H9 (cell line): ENCODE results near the gene CDH6. TPM values are rescaled to one million over a fixed set of nuclear protein-coding genes. Genes with fewer than 3 reads are reported as not detected.

Experiments used
- DNase-seq: peaks from one replicate; pipeline ENCODE4 v3.0.0-alpha.2; 2017
- H2AFZ ChIP-seq: one replicate; pipeline ENCODE4 v1.6.1; 2013; ENCODE audit warnings: mild to moderate bottlenecking, low read length, control low read depth, moderate library complexity
- H2AK5ac ChIP-seq: 2 replicates; pipeline ENCODE4 v1.6.1; 2013; ENCODE audit warnings: low read length, control low read depth, mixed read lengths; ENCODE audit not compliant: insufficient read length
- H2BK120ac ChIP-seq: one replicate; pipeline ENCODE4 v1.6.1; 2013; ENCODE audit warnings: low read depth, mild to moderate bottlenecking, low read length, control low read depth, inconsistent platforms; ENCODE audit not compliant: poor library complexity, severe bottlenecking
- H2BK12ac ChIP-seq: 2 replicates; pipeline ENCODE4 v1.6.1; 2013; ENCODE audit warnings: low read length, control low read depth, mixed read lengths, low read depth; ENCODE audit not compliant: insufficient read length
- H2BK15ac ChIP-seq: 2 replicates; pipeline ENCODE4 v1.6.1; 2013; ENCODE audit warnings: low read depth, low read length, control low read depth
- H2BK20ac ChIP-seq: one replicate; pipeline ENCODE4 v1.6.1; 2013; ENCODE audit warnings: low read depth, mild to moderate bottlenecking, low read length, control low read depth, inconsistent platforms; ENCODE audit not compliant: poor library complexity, severe bottlenecking
- H2BK5ac ChIP-seq: 2 replicates; pipeline ENCODE4 v1.6.1; 2013; ENCODE audit warnings: low read length, control low read depth, mixed read lengths; ENCODE audit not compliant: insufficient read length
- H3K14ac ChIP-seq: 2 replicates; pipeline ENCODE4 v1.6.1; 2013; ENCODE audit warnings: low read length, control low read depth; ENCODE audit not compliant: insufficient read depth
- H3K18ac ChIP-seq: 2 replicates; pipeline ENCODE4 v1.6.1; 2013; ENCODE audit warnings: low read depth, mild to moderate bottlenecking, mixed read lengths, low read length, control low read depth; ENCODE audit not compliant: insufficient read length
- H3K23ac ChIP-seq: 2 replicates; pipeline ENCODE4 v1.6.1; 2013; ENCODE audit warnings: low read length, control low read depth, mixed read lengths, low read depth; ENCODE audit not compliant: insufficient read length
- H3K23me2 ChIP-seq: 2 replicates; pipeline ENCODE4 v1.6.1; 2013; ENCODE audit warnings: low read depth, mild to moderate bottlenecking, mixed read lengths, low read length, control low read depth; ENCODE audit not compliant: insufficient read length, poor library complexity, severe bottlenecking
- H3K27ac ChIP-seq: 2 replicates; pipeline ENCODE4 v1.5.1; 2013; ENCODE audit warnings: low read length, control low read depth, mixed read lengths, low read depth; ENCODE audit not compliant: insufficient read length
- H3K27me3 ChIP-seq: 2 replicates; pipeline ENCODE4 v1.6.1; 2013; ENCODE audit warnings: low read length, control low read depth, inconsistent platforms; ENCODE audit not compliant: insufficient read depth
- H3K4ac ChIP-seq: 2 replicates; pipeline ENCODE4 v1.6.1; 2013; ENCODE audit warnings: low read depth, mild to moderate bottlenecking, control low read depth, inconsistent platforms, low read length, moderate library complexity
- H3K4me1 ChIP-seq: 2 replicates; pipeline ENCODE4 v1.6.1; 2013; ENCODE audit warnings: low read length, control low read depth, inconsistent platforms; ENCODE audit not compliant: insufficient read depth
- H3K4me2 ChIP-seq: 2 replicates; pipeline ENCODE4 v1.6.1; 2013; ENCODE audit warnings: low read length, control low read depth, mixed read lengths; ENCODE audit not compliant: insufficient read length, insufficient read depth
- H3K56ac ChIP-seq: 2 replicates; pipeline ENCODE4 v1.6.1; 2013; ENCODE audit warnings: low read depth, mild to moderate bottlenecking, mixed read lengths, low read length, control low read depth; ENCODE audit not compliant: insufficient read length
- H3K79me1 ChIP-seq: 2 replicates; pipeline ENCODE4 v1.6.1; 2013; ENCODE audit warnings: low read depth, mild to moderate bottlenecking, moderate library complexity, low read length, control low read depth, inconsistent platforms; ENCODE audit not compliant: insufficient read depth, poor library complexity, severe bottlenecking
- H3K79me2 ChIP-seq: 2 replicates; pipeline ENCODE4 v1.6.1; 2013; ENCODE audit warnings: low read length, control low read depth, inconsistent platforms; ENCODE audit not compliant: insufficient read depth
- H3K9ac ChIP-seq: 2 replicates; pipeline ENCODE4 v1.6.1; 2013; ENCODE audit warnings: low read length, control low read depth, mixed read lengths; ENCODE audit not compliant: insufficient read length; ENCODE audit errors: extremely low read depth
- H3K9me3 ChIP-seq: one replicate; pipeline ENCODE4 v1.6.1; 2013; ENCODE audit warnings: low read depth, low read length, inconsistent platforms; ENCODE audit not compliant: control insufficient read depth
- H3T11ph ChIP-seq: one replicate; pipeline ENCODE4 v1.6.1; 2013; ENCODE audit warnings: mild to moderate bottlenecking, low read length, control low read depth, inconsistent platforms
- H4K20me1 ChIP-seq: one replicate; pipeline ENCODE4 v1.6.1; 2013; ENCODE audit not compliant: control insufficient read depth, insufficient read length, insufficient read depth
- H4K5ac ChIP-seq: 2 replicates; pipeline ENCODE4 v1.6.1; 2013; ENCODE audit warnings: low read depth, mild to moderate bottlenecking, mixed read lengths, low read length, control low read depth; ENCODE audit not compliant: insufficient read length
- H4K8ac ChIP-seq: replicated peaks from 2 replicates; pipeline ENCODE4 v1.6.1; 2013; ENCODE audit warnings: low read length, control low read depth, mixed read lengths, low read depth; ENCODE audit not compliant: insufficient read length
- H4K91ac ChIP-seq: 2 replicates; pipeline ENCODE4 v1.6.1; 2013; ENCODE audit warnings: low read depth, mild to moderate bottlenecking, moderate library complexity, mixed read lengths, low read length, control low read depth; ENCODE audit not compliant: insufficient read length
- H3K27ac Mint-ChIP-seq, 3 experiments: 2 replicates in 2 of 3; 3 replicates in 1 of 3; pipeline ENCODE4 v1.8.0; 2020 to 2021; ENCODE audit warnings: mixed read lengths in 3 of 3, mild to moderate bottlenecking in 1 of 3, moderate library complexity in 1 of 3
- H3K27me3 Mint-ChIP-seq: 2 replicates; pipeline ENCODE4 v1.8.0; 2021; ENCODE audit warnings: low read depth, mild to moderate bottlenecking, moderate library complexity, mixed read lengths
- H3K36me3 Mint-ChIP-seq, 3 experiments: 2 replicates in 2 of 3; 3 replicates in 1 of 3; pipeline ENCODE4 v1.8.0; 2020 to 2021; ENCODE audit warnings: low read depth in 3 of 3, mixed read lengths in 3 of 3; ENCODE audit not compliant: insufficient read depth in 1 of 3
- H3K4me1 Mint-ChIP-seq, 2 experiments: 2 replicates each; pipeline ENCODE4 v1.8.0; 2020; ENCODE audit warnings: mixed read lengths in 2 of 2
- H3K4me3 Mint-ChIP-seq, 2 experiments: 2 replicates in 1 of 2; 3 replicates in 1 of 2; pipeline ENCODE4 v1.8.0; 2020 to 2021; ENCODE audit warnings: mild to moderate bottlenecking in 2 of 2, mixed read lengths in 2 of 2, moderate library complexity in 1 of 2
- H3K9me3 Mint-ChIP-seq, 2 experiments: 2 replicates in 1 of 2; 3 replicates in 1 of 2; pipeline ENCODE4 v1.8.0; 2020; ENCODE audit warnings: mild to moderate bottlenecking in 2 of 2, mixed read lengths in 2 of 2, moderate library complexity in 1 of 2
- CTCF ChIP-seq: fragments of 200-600 bp; sonication (generic); conservative IDR thresholded peaks from 3 replicates; pipeline ENCODE4 v1.8.0; 2021; ENCODE audit warnings: antibody characterized with exemption, mild to moderate bottlenecking
- WGBS: extraction: QIAGEN DNeasy Blood & Tissue Kit; methylation state at CpG from one replicate; pipeline ENCODE4 v1.1.7; 2013; ENCODE audit warnings: missing lambda C conversion rate, low lambda C conversion rate, mixed read lengths; ENCODE audit not compliant: insufficient read length; ENCODE audit errors: extremely low coverage; 5-methylcytosine and 5-hydroxymethylcytosine counted together
- total RNA-seq: library from RNA; stranded (reverse); gene quantifications from 2 replicates; pipeline ENCODE4 v1.2.1, GENCODE V29; 2021

The CDH6 gene
- total RNA-seq, 1 experiment from 2014 or later, result 11.7 TPM

DNA sequence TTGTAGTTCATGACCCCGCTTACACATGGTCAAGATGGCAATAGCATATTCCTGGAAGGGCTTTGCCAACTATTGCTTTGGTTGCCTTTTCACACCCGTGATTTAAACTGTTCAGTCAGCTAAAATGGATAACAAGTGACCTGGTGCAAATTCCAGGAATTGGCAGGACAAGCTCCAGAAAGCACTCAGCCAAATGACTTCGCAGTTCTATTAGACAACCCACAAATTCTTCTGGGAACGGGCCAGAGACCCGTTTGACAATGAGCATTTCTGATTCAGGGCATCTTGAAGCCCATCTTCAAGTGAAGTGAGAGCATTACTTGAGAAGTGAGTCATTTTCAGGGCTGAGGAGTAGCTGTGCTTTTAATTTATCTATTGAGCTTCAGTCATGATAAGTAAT lies 173.5 kb downstream of the CDH6 start:
- H3T11ph ChIP-seq, result no peak overlapping the region
- no peak overlapping the region for H3K56ac ChIP-seq
- no peaks in the 10 kb centered on the region for H3K79me1 ChIP-seq
- H2AFZ ChIP-seq, result no peak overlapping the region
- H2AK5ac ChIP-seq, result no peak overlapping the region
- Mint-ChIP-seq H3K4me1 (peaks cover 10 to 15% of the 10 kb centered on the region in 2 experiments), H3K36me3 (peaks cover 1 to 8% (median 4%) of the 10 kb centered on the region in 3 experiments), H3K9me3 (peaks cover 0 to 7% of the 10 kb centered on the region in 2 experiments; a peak in 4 of 5 replicates), H3K27me3 (no peaks in the 10 kb centered on the region; the same call in 1 of the 2 replicates), H3K27ac (no peak overlapping the region), H3K4me3 (no peak overlapping the region)
- H3K4me1 ChIP-seq, result no peaks in the 10 kb centered on the region; the same call in 1 of the 2 replicates
- H3K4me2 ChIP-seq, result no peak overlapping the region
- no peak overlapping the region for H3K9ac ChIP-seq
- no peak overlapping the region for H3K18ac ChIP-seq
- no peak for TF ChIP-seq CTCF
- no peak overlapping the region for H2BK5ac ChIP-seq
- no peak for DNase-seq
- H4K8ac ChIP-seq, result no peak overlapping the region
- H4K91ac ChIP-seq, result no peak overlapping the region
- no peak overlapping the region for H2BK20ac ChIP-seq
- no CpG with 5 or more reads among the region's 5 CpGs for WGBS
- H4K20me1 ChIP-seq, result no peaks in the 10 kb centered on the region
- no peak overlapping the region for H3K4ac ChIP-seq
- no peak overlapping the region for H2BK120ac ChIP-seq
- H3K27me3 ChIP-seq, result no peaks in the 10 kb centered on the region
- H2BK15ac ChIP-seq, result no peak overlapping the region
- H3K14ac ChIP-seq, result no peak overlapping the region
- H3K27ac ChIP-seq, result no peak overlapping the region
- H2BK12ac ChIP-seq, result no peak overlapping the region
- no peak overlapping the region for H3K23ac ChIP-seq
- no peaks in the 10 kb centered on the region for H3K79me2 ChIP-seq
- H3K23me2 ChIP-seq, result no peaks in the 10 kb centered on the region
- H4K5ac ChIP-seq, result no peak overlapping the region
- no peaks in the 10 kb centered on the region for H3K9me3 ChIP-seq
